Measurements from ENCODE around the gene UGDH.
"Not testable (repeated sequence)": the region's sequence is repeated elsewhere in the genome, so short reads cannot be mapped to it uniquely, and the experiment has no call there.

DNA sequence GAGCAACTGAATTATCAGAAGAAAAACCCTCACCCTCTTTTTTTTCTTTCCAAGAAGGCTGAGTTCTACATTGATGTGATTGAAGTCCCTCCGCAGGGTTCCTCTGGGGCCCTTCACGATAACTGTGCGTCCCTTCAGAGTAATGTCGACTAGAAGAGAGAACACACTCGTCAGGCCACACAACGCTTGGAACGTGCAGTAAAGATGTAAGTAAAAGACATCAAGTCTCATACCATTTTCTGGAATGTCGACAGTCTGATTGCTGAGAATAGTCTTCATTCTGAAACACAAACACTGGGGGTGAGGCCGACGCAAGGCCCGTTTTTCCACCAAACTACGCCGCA, 69.1 kb downstream of the UGDH start:
- TF ChIP-seq, protein P1, sequence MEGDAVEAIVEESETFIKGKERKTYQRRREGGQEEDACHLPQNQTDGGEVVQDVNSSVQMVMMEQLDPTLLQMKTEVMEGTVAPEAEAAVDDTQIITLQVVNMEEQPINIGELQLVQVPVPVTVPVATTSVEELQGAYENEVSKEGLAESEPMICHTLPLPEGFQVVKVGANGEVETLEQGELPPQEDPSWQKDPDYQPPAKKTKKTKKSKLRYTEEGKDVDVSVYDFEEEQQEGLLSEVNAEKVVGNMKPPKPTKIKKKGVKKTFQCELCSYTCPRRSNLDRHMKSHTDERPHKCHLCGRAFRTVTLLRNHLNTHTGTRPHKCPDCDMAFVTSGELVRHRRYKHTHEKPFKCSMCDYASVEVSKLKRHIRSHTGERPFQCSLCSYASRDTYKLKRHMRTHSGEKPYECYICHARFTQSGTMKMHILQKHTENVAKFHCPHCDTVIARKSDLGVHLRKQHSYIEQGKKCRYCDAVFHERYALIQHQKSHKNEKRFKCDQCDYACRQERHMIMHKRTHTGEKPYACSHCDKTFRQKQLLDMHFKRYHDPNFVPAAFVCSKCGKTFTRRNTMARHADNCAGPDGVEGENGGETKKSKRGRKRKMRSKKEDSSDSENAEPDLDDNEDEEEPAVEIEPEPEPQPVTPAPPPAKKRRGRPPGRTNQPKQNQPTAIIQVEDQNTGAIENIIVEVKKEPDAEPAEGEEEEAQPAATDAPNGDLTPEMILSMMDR (tag by site-specific recombination; IDR thresholded peaks at IDR 0.05), result not testable (repeated sequence)
- TF ChIP-seq ZNF23 (tag by site-specific recombination; IDR thresholded peaks at IDR 0.05; ENCODE audit: borderline replicate concordance); ZNF561 (tag by site-specific recombination; IDR thresholded peaks at IDR 0.05; ENCODE audit: borderline replicate concordance); ZNF514 (tag by site-specific recombination; IDR thresholded peaks at IDR 0.05); ZNF785 (tag by site-specific recombination; IDR thresholded peaks at IDR 0.05); RBAK (tag by site-specific recombination; IDR thresholded peaks at IDR 0.05); ZNF529 (tag by site-specific recombination; IDR thresholded peaks at IDR 0.05; ENCODE audit: insufficient replicate concordance); ZNF175 (tag by site-specific recombination; IDR thresholded peaks at IDR 0.05); ZNF624 (tag by site-specific recombination; IDR thresholded peaks at IDR 0.05): not testable (repeated sequence)
